GM18861 (cell line): ENCODE data around the gene ISCA1.

Experiments used
- ATAC-seq: cut with Tn5 transposase; IDR thresholded peaks from one replicate; pipeline ENCODE4 v1.9.1; 2021; ENCODE audit not compliant: unreplicated experiment

The ISCA1 gene

GRCh38 chr9:86286278-86286677 lies 3.9 kb upstream of the ISCA1 start:
- no peak for ATAC-seq

GRCh38 chr9:86285261-86285660 lies 2.9 kb upstream of the ISCA1 start:
- no peak for ATAC-seq

GRCh38 chr9:86282979-86283535 lies 719 bp upstream of the ISCA1 start:
- peak; percentile 17 for ATAC-seq

GRCh38 chr9:86281593-86282076 lies 703 bp downstream of the ISCA1 start:
- peak; percentile 1 for ATAC-seq

- no peak for ATAC-seq
Measured at GRCh38 chr9:86280580-86280979, 1.8 kb downstream of the ISCA1 start.

- no peak for ATAC-seq
Measured at GRCh38 chr9:86279839-86280238, 2.5 kb downstream of the ISCA1 start.

- no peak for ATAC-seq
Measured at GRCh38 chr9:86277072-86277471, 5.3 kb downstream of the ISCA1 start.

- no peak for ATAC-seq
Measured at GRCh38 chr9:86275962-86276361, 6.4 kb downstream of the ISCA1 start.

- no peak for ATAC-seq
Measured at GRCh38 chr9:86274821-86275643, 7.3 kb downstream of the ISCA1 start.

GRCh38 chr9:86272221-86272620 lies 10.1 kb downstream of the ISCA1 start:
- ATAC-seq = no peak

- no peak for ATAC-seq
Measured at GRCh38 chr9:86263876-86264275, 18.5 kb downstream of the ISCA1 start.

GRCh38 chr9:86262492-86262891 lies 19.8 kb downstream of the ISCA1 start:
- no peak for ATAC-seq

GRCh38 chr9:86259557-86259956 lies 22.8 kb downstream of the ISCA1 start, which contains the start of gene C9orf153:
TSS of gene C9orf153 (minus strand) at chr9:86259657. CDS start at chr9:86229603, 30,054 bp downstream.
- no peak for ATAC-seq

GRCh38 chr9:86257391-86257790 lies 24.9 kb downstream of the ISCA1 start:
- ATAC-seq = no peak

GRCh38 chr9:86256653-86257052 lies 25.7 kb downstream of the ISCA1 start:
- no peak for ATAC-seq

- no peak for ATAC-seq
Measured at GRCh38 chr9:86253577-86253976, 28.8 kb downstream of the ISCA1 start.

- ATAC-seq = no peak
Measured at GRCh38 chr9:86252870-86253269, 29.5 kb downstream of the ISCA1 start.

GRCh38 chr9:86250123-86250522 lies 32.2 kb downstream of the ISCA1 start:
- no peak for ATAC-seq

GRCh38 chr9:86248746-86249145 lies 33.6 kb downstream of the ISCA1 start:
- no peak for ATAC-seq

GRCh38 chr9:86246752-86247161 lies 35.6 kb downstream of the ISCA1 start:
- ATAC-seq = peak; percentile 91

- ATAC-seq = no peak
Measured at GRCh38 chr9:86242071-86242470, 40.3 kb downstream of the ISCA1 start.

GRCh38 chr9:86241216-86241615 lies 41.1 kb downstream of the ISCA1 start:
- no peak for ATAC-seq
